SK-N-SH (cell line): Measurements from ENCODE around the gene PLSCR3. TPM values are rescaled to one million over a fixed set of nuclear protein-coding genes. Genes with fewer than 3 reads are reported as not detected.

Source experiments
- CTCF ChIA-PET: fragments of 300-600, 350-600 bp; formaldehyde crosslinking; extraction: SDS; loops from one replicate; lab custom pipeline; 2021; lab: Yijun Ruan, JAX
- POLR2A ChIA-PET: fragments of 350-600 bp; sonication (Branson Sonifier 250); formaldehyde crosslinking; extraction: SDS; loops from one replicate; lab custom pipeline; 2020; ENCODE audit warnings: antibody characterized with exemption, inconsistent platforms; lab: Yijun Ruan, JAX
- DNase-seq: peaks from one replicate; pipeline ENCODE4 v3.0.0; 2012
- H2AFZ ChIP-seq: fragments of 200-600 bp; sonication (generic); 2 replicates; pipeline ENCODE4 v1.8.1; 2016; ENCODE audit warnings: antibody characterized with exemption, mild to moderate bottlenecking, low read depth
- H3F3A ChIP-seq: fragments of 200-600 bp; sonication (generic); replicated peaks from 2 replicates; pipeline ENCODE3; 2016; ENCODE audit warnings: antibody characterized with exemption, mild to moderate bottlenecking; ENCODE audit not compliant: insufficient read depth
- H3K27ac ChIP-seq, 2 experiments: fragments of 200-500 bp in 1 of 2; fragments of 200-600 bp in 1 of 2; sonication (Bioruptor generic) in 1 of 2; sonication (generic), shearing (Covaris generic) in 1 of 2; 2 replicates each; pipeline versions ENCODE4 v1.5.1 to v1.6.1; 2014 to 2016; ENCODE audit warnings: low read depth in 2 of 2, inconsistent platforms in 1 of 2, low read length in 1 of 2, mild to moderate bottlenecking in 1 of 2, mixed read lengths in 1 of 2
- H3K27me3 ChIP-seq: fragments of 200-600 bp; sonication (generic), shearing (Covaris generic); 2 replicates; pipeline ENCODE4 v1.6.1; 2016; ENCODE audit warnings: mixed run types; ENCODE audit not compliant: insufficient read depth
- H3K36me3 ChIP-seq, 2 experiments: fragments of 200-500 bp in 1 of 2; fragments of 200-600 bp in 1 of 2; sonication (Bioruptor generic) in 1 of 2; sonication (generic) in 1 of 2; replicated peaks in 1 of 2; 2 replicates each; pipeline versions ENCODE3 to v1.5.1; 2014 to 2016; ENCODE audit warnings: low read length in 1 of 2, mild to moderate bottlenecking in 1 of 2; ENCODE audit not compliant: insufficient read depth in 2 of 2, control insufficient read depth in 1 of 2
- H3K4me1 ChIP-seq, 2 experiments: fragments of 200-500 bp in 1 of 2; fragments of 200-600 bp in 1 of 2; sonication (Bioruptor generic) in 1 of 2; sonication (generic), shearing (Covaris generic) in 1 of 2; 2 replicates each; pipeline versions ENCODE4 v1.5.1 to v1.6.1; 2014 to 2016; ENCODE audit warnings: low read depth in 1 of 2, low read length in 1 of 2, mixed run types in 1 of 2; ENCODE audit not compliant: insufficient read depth in 2 of 2, control insufficient read depth in 1 of 2
- H3K4me2 ChIP-seq: fragments of 200-600 bp; sonication (generic), shearing (Covaris generic); 2 replicates; pipeline ENCODE4 v1.6.1; 2017; ENCODE audit warnings: mixed run types
- H3K4me3 ChIP-seq, 2 experiments: fragments of 200-500 bp in 1 of 2; fragments of 200-600 bp in 1 of 2; sonication (Bioruptor generic) in 1 of 2; sonication (generic), shearing (Covaris generic) in 1 of 2; 2 replicates each; pipeline versions ENCODE4 v1.5.1 to v1.8.1; 2014 to 2016; ENCODE audit warnings: low read depth in 2 of 2, inconsistent platforms in 1 of 2, low read length in 1 of 2, mild to moderate bottlenecking in 1 of 2, mixed read lengths in 1 of 2, moderate library complexity in 1 of 2
- H3K79me2 ChIP-seq: fragments of 200-600 bp; sonication (generic); 2 replicates; pipeline ENCODE4 v1.8.1; 2017; ENCODE audit warnings: mild to moderate bottlenecking; ENCODE audit not compliant: insufficient read depth
- H3K9ac ChIP-seq: fragments of 200-600 bp; sonication (generic); 2 replicates; pipeline ENCODE4 v1.6.1; 2017; ENCODE audit warnings: mixed run types
- H3K9me2 ChIP-seq: fragments of 200-600 bp; sonication (generic); 2 replicates; pipeline ENCODE4 v1.6.1; 2017; ENCODE audit warnings: mixed run types
- H3K9me3 ChIP-seq: fragments of 200-600 bp; sonication (generic); 2 replicates; pipeline ENCODE4 v1.6.1; 2017; ENCODE audit warnings: mixed run types, mild to moderate bottlenecking, moderate library complexity
- H4K20me1 ChIP-seq: fragments of 200-600 bp; sonication (generic); 2 replicates; pipeline ENCODE4 v1.6.1; 2017; ENCODE audit warnings: mild to moderate bottlenecking, mixed run types; ENCODE audit not compliant: insufficient read depth
- CHD2 ChIP-seq: fragments of 150-350 bp; IDR thresholded peaks from 2 replicates; pipeline ENCODE4 v1.6.1; 2018; ENCODE audit warnings: low read length; ENCODE audit not compliant: partially characterized antibody
- FOXJ3 ChIP-seq: sonication (generic); formaldehyde crosslinking; IDR thresholded peaks from 2 replicates; pipeline ENCODE4 v1.5.1; 2020; ENCODE audit warnings: mild to moderate bottlenecking, missing genetic modification reagents
- GATA2 ChIP-seq: sonication (generic); formaldehyde crosslinking; IDR thresholded peaks from 2 replicates; pipeline ENCODE4 v1.5.0; 2020; ENCODE audit warnings: mild to moderate bottlenecking, missing genetic modification reagents
- JUND ChIP-seq: IDR thresholded peaks from 2 replicates; pipeline ENCODE4 v1.4.0; 2012
- MAX ChIP-seq: IDR thresholded peaks from 2 replicates; pipeline ENCODE4 v1.4.0; 2012; ENCODE audit warnings: low read depth
- NFIC ChIP-seq: IDR thresholded peaks from 2 replicates; pipeline ENCODE4 v1.4.0; 2012; ENCODE audit warnings: borderline replicate concordance
- PBX3 ChIP-seq: IDR thresholded peaks from 2 replicates; pipeline ENCODE4; 2012
- POLR2AphosphoS5 ChIP-seq: IDR thresholded peaks from 2 replicates; pipeline ENCODE4 v1.6.1; 2012; ENCODE audit warnings: low read depth, low read length
- REST ChIP-seq: IDR thresholded peaks from 2 replicates; pipeline ENCODE4 v1.6.1; 2012; ENCODE audit warnings: mild to moderate bottlenecking, low read depth, low read length, moderate library complexity
- RFX5 ChIP-seq: IDR thresholded peaks from 2 replicates; pipeline ENCODE4 v1.6.1; 2012; ENCODE audit warnings: mild to moderate bottlenecking, improper control_type of control experiment, low read length
- SMC3 ChIP-seq: IDR thresholded peaks from 2 replicates; pipeline ENCODE4 v1.6.1; 2012; ENCODE audit warnings: low read depth, low read length, improper control_type of control experiment
- TEAD4 ChIP-seq: IDR thresholded peaks from 2 replicates; pipeline ENCODE4 v1.4.0; 2012; ENCODE audit warnings: mild to moderate bottlenecking, borderline replicate concordance; ENCODE audit not compliant: insufficient read depth
- USF1 ChIP-seq: IDR thresholded peaks from 2 replicates; pipeline ENCODE4 v1.4.0; 2012; ENCODE audit warnings: low read depth, borderline replicate concordance
- USF2 ChIP-seq: fragments of 150-350 bp; IDR thresholded peaks from 2 replicates; pipeline ENCODE4 v1.6.1; 2017; ENCODE audit warnings: antibody characterized with exemption, low read length, low read depth, borderline replicate concordance
- YY1 ChIP-seq: IDR thresholded peaks from 2 replicates; pipeline ENCODE4 v1.4.0; 2012; ENCODE audit warnings: low read depth, mild to moderate bottlenecking
- WGBS: methylation state at CpG from one replicate; pipeline ENCODE4 v1.1.6; 2017; ENCODE audit warnings: low lambda C conversion rate; 5-methylcytosine and 5-hydroxymethylcytosine counted together
- polyA plus RNA-seq, 3 experiments: library from polyadenylated mRNA; depleted of rRNA; stranded (reverse); fragments of >200 nt; gene quantifications; 2 replicates each; pipeline ENCODE4 v1.2.3, GENCODE V29; 2012

Gene PLSCR3
- polyA plus RNA-seq, 1 of the 3 experiments (the other 2 are of a cell fraction): 95.0 TPM

- Histone ChIP-seq H3K9ac (no peak overlapping the region), H3K27me3 (no peaks in the 10 kb centered on the region), H4K20me1 (no peaks in the 10 kb centered on the region), H3K4me1 (no peaks in the 10 kb centered on the region), H3K27ac (no peak overlapping the region), H3F3A (no peaks in the 10 kb centered on the region), H3K36me3 (no peaks in the 10 kb centered on the region), H3K9me3 (no peaks in the 10 kb centered on the region), H3K4me2 (no peak overlapping the region), H3K4me3 (no peak overlapping the region), H2AFZ (no peak overlapping the region), H3K79me2 (no peaks in the 10 kb centered on the region), H3K9me2 (no peaks in the 10 kb centered on the region)
- CTCF ChIA-PET: interaction anchor here (2.1 to 2.3 kb wide), 2 partner anchors 11 to 74 kb away, joined by 9 to 10 read pairs; partner anchors contain the start of gene KCTD11
- TF ChIP-seq FOXJ3 (CRISPR knock-in tag) (no peak), PBX3 (no peak), NFIC (no peak), SMC3 (no peak), RFX5 (no peak), TEAD4 (no peak), USF1 (no peak), JUND (no peak), USF2 (no peak), YY1 (no peak), GATA2 (CRISPR knock-in tag) (no peak), MAX (no peak), REST (no peak), POLR2AphosphoS5 (no peak), CHD2 (no peak)
- 85% methylated on average over 6 of the region's 6 CpGs for WGBS
- POLR2A ChIA-PET: interaction anchor here (0.6 kb wide), 1 partner anchor 304 kb away, joined by 4 read pairs; no protein-coding TSS in a partner anchor
- no peak for DNase-seq
Measured at GRCh38 chr17:7363311-7363710, 31.0 kb downstream of the PLSCR3 start.
